GM12865 (cell line): ENCODE results near the gene GRIFIN.

Experiments used
- DNase-seq: peaks from one replicate; pipeline ENCODE4 v3.0.0; 2010; ENCODE audit warnings: low read depth
- H3K4me3 ChIP-seq: 2 replicates; pipeline ENCODE4 v1.5.1; 2011; ENCODE audit warnings: mild to moderate bottlenecking, low read depth, low read length, control low read depth
- TF ChIP-seq, protein P1 (sequence below): IDR thresholded peaks from 2 replicates; pipeline ENCODE4 v1.5.1; 2011; ENCODE audit warnings: low read length, control low read depth, low read depth, inconsistent platforms; ENCODE audit not compliant: insufficient read depth; ENCODE audit errors: missing control alignments

The GRIFIN gene

GRCh38 chr7:2468227-2468626 lies 8.0 kb downstream of the GRIFIN start:
- no peak for DNase-seq
- TF ChIP-seq, protein P1, sequence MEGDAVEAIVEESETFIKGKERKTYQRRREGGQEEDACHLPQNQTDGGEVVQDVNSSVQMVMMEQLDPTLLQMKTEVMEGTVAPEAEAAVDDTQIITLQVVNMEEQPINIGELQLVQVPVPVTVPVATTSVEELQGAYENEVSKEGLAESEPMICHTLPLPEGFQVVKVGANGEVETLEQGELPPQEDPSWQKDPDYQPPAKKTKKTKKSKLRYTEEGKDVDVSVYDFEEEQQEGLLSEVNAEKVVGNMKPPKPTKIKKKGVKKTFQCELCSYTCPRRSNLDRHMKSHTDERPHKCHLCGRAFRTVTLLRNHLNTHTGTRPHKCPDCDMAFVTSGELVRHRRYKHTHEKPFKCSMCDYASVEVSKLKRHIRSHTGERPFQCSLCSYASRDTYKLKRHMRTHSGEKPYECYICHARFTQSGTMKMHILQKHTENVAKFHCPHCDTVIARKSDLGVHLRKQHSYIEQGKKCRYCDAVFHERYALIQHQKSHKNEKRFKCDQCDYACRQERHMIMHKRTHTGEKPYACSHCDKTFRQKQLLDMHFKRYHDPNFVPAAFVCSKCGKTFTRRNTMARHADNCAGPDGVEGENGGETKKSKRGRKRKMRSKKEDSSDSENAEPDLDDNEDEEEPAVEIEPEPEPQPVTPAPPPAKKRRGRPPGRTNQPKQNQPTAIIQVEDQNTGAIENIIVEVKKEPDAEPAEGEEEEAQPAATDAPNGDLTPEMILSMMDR, result no peak
- H3K4me3 ChIP-seq, result no peak overlapping the region

- H3K4me3 ChIP-seq, result no peak overlapping the region
These were observed 9.5 kb downstream of the GRIFIN start for GRCh38 chr7:2466675-2467074.

DNA sequence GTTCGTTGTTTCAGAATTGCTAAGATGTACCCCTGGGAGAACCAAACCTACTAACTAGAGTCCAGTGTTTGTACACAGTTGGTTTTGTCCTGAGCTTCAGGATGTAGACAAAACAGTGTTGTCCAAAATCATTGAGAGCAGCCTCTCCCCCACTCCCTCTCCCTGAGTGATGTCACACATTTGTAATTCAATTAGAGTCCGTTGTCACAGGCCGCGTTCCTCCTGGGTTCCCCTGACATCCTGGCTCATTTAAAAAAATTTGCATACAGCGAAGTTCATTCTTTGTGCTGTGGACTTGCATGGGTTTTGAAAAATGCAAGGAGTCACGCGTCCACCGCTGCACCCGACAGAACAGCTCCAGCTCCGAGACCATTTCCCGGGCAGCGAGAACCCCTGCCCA lies 10.3 kb downstream of the GRIFIN start:
- no peak for DNase-seq
- TF ChIP-seq, protein P1, result no peak
- no peak overlapping the region for H3K4me3 ChIP-seq

More at GRCh38 chr7:2466675-2467074, 9.5 kb downstream of the GRIFIN start:
- TF ChIP-seq, protein P1, result no peak
- DNase-seq, result no peak

GRCh38 chr7:2462731-2463130 lies 13.5 kb downstream of the GRIFIN start:
- no peak overlapping the region for H3K4me3 ChIP-seq
- TF ChIP-seq, protein P1, result no peak
- DNase-seq, result no peak

DNA sequence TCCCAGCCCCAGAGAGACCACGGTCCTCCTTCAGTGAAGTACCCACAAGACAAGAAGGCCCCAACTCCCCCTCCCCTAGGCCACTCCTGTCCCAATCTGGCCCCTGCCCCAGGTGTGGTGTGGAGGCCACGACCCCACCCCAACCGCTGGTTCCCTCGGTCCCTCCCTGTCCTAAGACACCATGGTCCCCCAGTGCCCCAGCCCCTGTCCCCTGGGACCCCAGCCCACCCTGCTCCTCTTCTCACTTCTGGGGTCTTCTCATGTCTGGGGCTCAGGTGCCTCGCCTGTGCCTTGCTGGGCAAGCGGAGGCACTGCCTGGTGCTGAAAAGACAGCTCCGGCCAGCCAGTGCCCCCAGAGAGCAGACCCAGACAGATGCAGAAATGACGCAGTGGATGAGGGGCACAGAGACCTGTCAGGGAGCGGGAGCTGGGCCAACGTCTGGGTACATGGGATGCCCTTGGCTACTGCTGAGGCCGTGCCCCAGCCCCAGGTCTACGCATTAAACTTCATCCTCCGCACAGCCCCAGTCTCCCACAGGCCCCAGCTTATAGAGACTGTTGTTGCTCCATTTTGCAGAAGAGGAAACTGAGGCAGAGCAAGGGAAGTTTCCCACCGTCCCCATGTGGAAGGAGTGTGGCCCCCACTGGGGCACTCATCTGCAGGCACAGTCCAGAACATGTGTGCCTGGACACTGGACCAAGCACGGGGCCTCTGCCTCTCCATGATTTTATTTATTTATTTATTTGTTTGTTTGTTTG lies 14.8 kb downstream of the GRIFIN start:
- H3K4me3 ChIP-seq, result no peak overlapping the region
- DNase-seq, result no peak
- TF ChIP-seq, protein P1, result no peak

DNA sequence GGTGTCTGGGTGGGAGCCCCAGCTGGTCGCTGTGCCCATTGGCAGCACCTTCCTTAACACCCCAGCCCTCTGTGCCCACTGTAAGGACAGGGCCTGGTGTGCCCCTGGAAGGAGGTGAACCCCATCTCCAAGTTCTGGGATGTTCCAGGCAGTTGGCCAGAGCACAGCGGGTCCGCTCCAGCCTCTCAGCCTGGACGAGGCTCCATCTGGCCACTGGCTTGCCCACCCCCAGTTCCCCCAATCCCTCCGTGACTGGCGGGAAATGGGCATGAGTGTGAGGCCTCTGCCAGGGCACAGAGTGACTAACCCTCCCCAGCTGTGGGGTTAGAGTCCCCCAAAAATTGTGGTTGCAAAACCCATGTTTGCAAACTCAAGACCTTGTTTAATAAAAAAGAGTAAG lies 15.6 kb downstream of the GRIFIN start:
- TF ChIP-seq, protein P1, result no peak
- no peak for DNase-seq
- no peak overlapping the region for H3K4me3 ChIP-seq

DNA sequence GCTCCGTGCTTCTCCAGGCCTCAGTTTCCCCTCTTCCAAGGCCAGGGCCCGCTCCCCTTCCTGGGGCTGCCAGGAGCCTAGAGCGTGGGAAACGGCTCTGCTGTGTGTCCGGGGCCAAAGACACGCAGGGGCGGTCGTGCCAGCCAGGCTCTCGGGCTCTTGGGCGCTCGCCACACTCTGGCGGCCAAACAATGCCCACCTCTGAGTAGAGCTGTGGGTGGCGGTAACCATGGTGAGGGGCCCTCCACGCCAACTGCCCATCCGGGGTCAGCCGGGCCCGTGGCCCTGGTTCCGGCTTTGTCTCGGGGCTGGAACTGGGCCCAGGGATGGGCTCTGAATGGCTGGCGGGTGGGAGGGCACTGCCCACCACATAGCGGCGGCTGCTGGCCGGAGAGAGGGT lies 16.0 kb downstream of the GRIFIN start:
- TF ChIP-seq, protein P1, result no peak

More for the DNA sequence above, 16.0 kb downstream of the GRIFIN start:
- H3K4me3 ChIP-seq, result no peak overlapping the region
- DNase-seq, result no peak
